ENCODE data around the gene EPS8.

EPS8 gene

DNA sequence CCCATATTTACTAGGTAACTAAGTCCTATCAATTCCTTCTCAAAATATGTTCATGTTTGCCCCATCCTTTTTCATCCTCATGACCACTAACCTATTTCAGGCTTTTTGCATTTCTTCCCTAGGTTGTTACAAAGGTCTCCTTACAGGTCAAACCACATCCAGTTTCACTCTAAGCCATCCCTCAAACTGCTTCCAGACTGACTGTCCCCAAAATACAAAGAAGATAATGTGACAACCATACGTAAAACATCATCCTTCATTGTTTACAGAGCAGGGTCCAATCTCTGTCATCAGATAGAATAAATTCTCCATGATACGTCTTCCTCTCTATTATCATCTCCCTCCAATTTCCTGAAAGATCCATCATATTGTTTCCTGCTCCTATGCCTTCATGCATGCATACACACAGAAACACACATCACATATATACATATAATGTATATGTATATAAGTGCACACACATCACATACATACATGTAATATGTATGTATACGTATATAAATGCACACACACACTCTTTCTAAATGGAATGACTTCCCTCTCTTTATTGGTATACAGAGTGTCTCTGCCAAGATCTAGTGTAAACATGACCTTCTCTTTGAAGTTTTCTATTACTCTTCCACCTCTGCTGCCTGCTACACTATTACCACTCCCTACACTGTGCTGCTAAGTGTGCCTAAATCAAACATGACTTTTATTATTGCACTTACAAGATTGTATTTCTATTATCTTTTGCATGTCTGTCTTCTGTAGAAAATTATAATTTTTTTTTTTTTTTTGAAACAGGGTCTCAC is 30.7 kb upstream of the EPS8 start:
- no peaks in the 10 kb centered on the region for H3K36me3 ChIP-seq
- no peak for TF ChIP-seq CTCF (IDR thresholded peaks at IDR 0.05)
- no peaks in the 10 kb centered on the region for H3K27me3 ChIP-seq
- H3K4me1 ChIP-seq, result no peaks in the 10 kb centered on the region
- DNase-seq, result no peak
- peaks cover 0 to 8% (median 0%) of the 10 kb centered on the region in 3 donors for H3K9me3 ChIP-seq
- H3K27ac ChIP-seq, result no peak overlapping the region
- intact Hi-C loops (cut with DNase I; ENCODE audit: low total_unique reads), result no loop called here
- H3K4me3 ChIP-seq, result no peak overlapping the region

- Histone ChIP-seq H3K4me3 (no peak overlapping the region), H3K27me3 (no peaks in the 10 kb centered on the region), H3K9me3 (peaks cover 0 to 8% (median 0%) of the 10 kb centered on the region in 3 donors), H3K27ac (no peak overlapping the region), H3K36me3 (no peaks in the 10 kb centered on the region), H3K4me1 (no peaks in the 10 kb centered on the region)
- intact Hi-C loops (cut with DNase I; ENCODE audit: low total_unique reads), result no loop called here
- no peak for TF ChIP-seq CTCF (IDR thresholded peaks at IDR 0.05)
- DNase-seq, result no peak
These were observed 29.2 kb upstream of the EPS8 start for GRCh38 chr12:15818418-15818817.

DNA sequence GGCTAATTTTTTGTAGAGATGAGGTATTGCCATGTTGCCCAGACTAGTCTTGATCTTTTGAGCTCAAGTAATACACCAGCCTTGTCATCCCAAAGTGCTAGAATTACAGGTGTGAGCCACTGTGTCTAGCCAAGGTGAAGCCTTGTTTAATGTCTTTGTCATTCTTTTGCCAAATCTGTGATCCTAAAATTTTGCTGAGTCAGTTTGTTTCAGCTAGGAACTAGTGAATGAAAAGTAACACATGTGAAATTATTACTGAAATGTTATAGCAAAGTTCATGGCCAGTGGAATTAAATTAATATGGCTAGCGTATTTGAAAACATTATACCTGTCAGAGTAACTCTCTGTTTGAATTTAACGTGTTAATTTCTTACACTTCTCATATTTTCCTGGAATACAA is 26.5 kb upstream of the EPS8 start:
- Histone ChIP-seq H3K4me3 (no peak overlapping the region), H3K27me3 (no peaks in the 10 kb centered on the region), H3K27ac (no peak overlapping the region), H3K36me3 (no peaks in the 10 kb centered on the region), H3K4me1 (peaks cover 0 to 19% (median 0%) of the 10 kb centered on the region in 4 donors), H3K9me3 (peaks cover 0 to 8% (median 0%) of the 10 kb centered on the region in 3 donors)
- DNase-seq, result no peak
- intact Hi-C loops (cut with DNase I; ENCODE audit: low total_unique reads), result no loop called here
- no peak for TF ChIP-seq CTCF (IDR thresholded peaks at IDR 0.05)

GRCh38 chr12:15811214-15812127 is 22.3 kb upstream of the EPS8 start:
- peak overlapping the region in 1 of 2 donors; percentile 27 for H3K27ac ChIP-seq
- H3K9me3 ChIP-seq, result no peaks in the 10 kb centered on the region
- no peak for TF ChIP-seq CTCF (IDR thresholded peaks at IDR 0.05)
- intact Hi-C loops (cut with DNase I; ENCODE audit: low total_unique reads), result no loop called here
- peaks cover 0 to 27% (median 2%) of the 10 kb centered on the region in 4 donors for H3K4me1 ChIP-seq
- no peaks in the 10 kb centered on the region for H3K27me3 ChIP-seq
- no peak for DNase-seq
- no peaks in the 10 kb centered on the region for H3K36me3 ChIP-seq
- no peak overlapping the region for H3K4me3 ChIP-seq

DNA sequence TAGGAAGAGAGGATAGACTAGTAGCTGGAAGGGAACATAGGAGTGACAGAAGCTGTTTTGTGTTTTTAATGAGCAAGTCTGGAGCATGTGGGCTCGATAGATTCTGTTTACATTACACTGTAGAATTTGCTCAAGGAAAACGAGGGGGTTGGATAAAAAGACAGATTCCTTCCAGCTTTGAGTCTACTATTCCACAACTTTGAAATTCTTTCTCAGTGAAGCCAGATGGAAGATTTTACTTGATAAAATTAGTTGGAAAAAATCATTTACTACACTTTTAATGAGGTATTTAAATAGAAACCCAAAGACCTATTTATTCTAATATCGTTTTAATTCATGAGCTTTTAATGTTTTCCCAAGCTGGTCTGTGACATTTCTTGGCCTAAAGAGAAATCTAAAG is 19.5 kb upstream of the EPS8 start:
- Histone ChIP-seq H3K27ac (peak overlapping the region in 1 of 2 donors; percentile 39), H3K4me3 (no peak overlapping the region), H3K27me3 (no peaks in the 10 kb centered on the region), H3K9me3 (no peaks in the 10 kb centered on the region), H3K4me1 (peaks cover 0 to 27% (median 2%) of the 10 kb centered on the region in 4 donors), H3K36me3 (no peaks in the 10 kb centered on the region)
- no peak for DNase-seq
- intact Hi-C loops (cut with DNase I; ENCODE audit: low total_unique reads), result no loop called here
- TF ChIP-seq CTCF (IDR thresholded peaks at IDR 0.05), result no peak
